HEK293 (cell line): ENCODE results near the gene ID1.

ENCODE experiments used
- BCL11B ChIP-seq: fragments of 450-650 bp; formaldehyde crosslinking; IDR thresholded peaks from 2 replicates; pipeline ENCODE4 v1.5.1; 2016; ENCODE audit warnings: low read depth, missing biosample characterization, missing genetic modification characterization
- EGR2 ChIP-seq: fragments of 450-650 bp; formaldehyde crosslinking; IDR thresholded peaks from 2 replicates; pipeline ENCODE4 v1.5.1; 2016; ENCODE audit warnings: low read depth, missing biosample characterization, missing genetic modification characterization
- GLI4 ChIP-seq: fragments of 450-650 bp; formaldehyde crosslinking; IDR thresholded peaks from 2 replicates; pipeline ENCODE4 v1.5.1; 2016; ENCODE audit warnings: missing biosample characterization, missing genetic modification characterization
- GLIS1 ChIP-seq: fragments of 450-650 bp; formaldehyde crosslinking; IDR thresholded peaks from 2 replicates; pipeline ENCODE4 v1.5.1; 2016; ENCODE audit warnings: missing biosample characterization, missing genetic modification characterization
- HOXC10 ChIP-seq: sonication (generic); formaldehyde crosslinking; IDR thresholded peaks from 2 replicates; pipeline ENCODE4 v1.8.1; 2023; ENCODE audit warnings: mild to moderate bottlenecking, missing genetic modification reagents
- KLF1 ChIP-seq: fragments of 450-650 bp; formaldehyde crosslinking; IDR thresholded peaks from 2 replicates; pipeline ENCODE4 v1.5.1; 2016; ENCODE audit warnings: missing biosample characterization, missing genetic modification characterization
- SCRT1 ChIP-seq: fragments of 450-650 bp; formaldehyde crosslinking; IDR thresholded peaks from 2 replicates; pipeline ENCODE4 v1.5.1; 2016; ENCODE audit warnings: missing biosample characterization, missing genetic modification characterization, borderline replicate concordance
- SCRT2 ChIP-seq: fragments of 450-650 bp; formaldehyde crosslinking; IDR thresholded peaks from 2 replicates; pipeline ENCODE4 v1.5.1; 2016; ENCODE audit warnings: missing biosample characterization, missing genetic modification characterization
- WT1 ChIP-seq: fragments of 450-650 bp; formaldehyde crosslinking; IDR thresholded peaks from 2 replicates; pipeline ENCODE4 v1.5.1; 2016; ENCODE audit warnings: missing biosample characterization, missing genetic modification characterization
- YY2 ChIP-seq: fragments of 450-650 bp; formaldehyde crosslinking; IDR thresholded peaks from 2 replicates; pipeline ENCODE4 v1.5.1; 2016; ENCODE audit warnings: missing biosample characterization, missing genetic modification characterization
- ZBTB11 ChIP-seq: fragments of 450-650 bp; formaldehyde crosslinking; conservative IDR thresholded peaks from 2 replicates; pipeline ENCODE4 v1.5.1; 2016; ENCODE audit warnings: low read depth, missing biosample characterization, missing genetic modification characterization
- ZBTB17 ChIP-seq: fragments of 450-650 bp; formaldehyde crosslinking; IDR thresholded peaks from 2 replicates; pipeline ENCODE4 v1.5.1; 2016; ENCODE audit warnings: missing biosample characterization, missing genetic modification characterization
- ZBTB20 ChIP-seq: fragments of 450-650 bp; formaldehyde crosslinking; IDR thresholded peaks from 2 replicates; pipeline ENCODE4 v1.5.1; 2016; ENCODE audit warnings: missing biosample characterization, missing genetic modification characterization
- ZBTB7A ChIP-seq: fragments of 450-650 bp; formaldehyde crosslinking; IDR thresholded peaks from 2 replicates; pipeline ENCODE4 v1.5.1; 2016; ENCODE audit warnings: low read depth, missing biosample characterization, missing genetic modification characterization
- ZFHX2 ChIP-seq: fragments of 450-650 bp; formaldehyde crosslinking; conservative IDR thresholded peaks from 2 replicates; pipeline ENCODE4 v1.5.1; 2016; ENCODE audit warnings: missing biosample characterization, missing genetic modification characterization
- ZIC2 ChIP-seq: fragments of 450-650 bp; formaldehyde crosslinking; IDR thresholded peaks from 2 replicates; pipeline ENCODE4 v1.5.1; 2016; ENCODE audit warnings: missing biosample characterization, missing genetic modification characterization
- ZNF114 ChIP-seq: fragments of 450-650 bp; formaldehyde crosslinking; IDR thresholded peaks from 2 replicates; pipeline ENCODE4 v1.5.0; 2017; ENCODE audit warnings: missing biosample characterization, missing genetic modification characterization
- ZNF138 ChIP-seq: fragments of 450-650 bp; formaldehyde crosslinking; IDR thresholded peaks from 2 replicates; pipeline ENCODE4 v1.5.1; 2016; ENCODE audit warnings: missing biosample characterization, missing genetic modification characterization, borderline replicate concordance
- ZNF391 ChIP-seq: fragments of 450-650 bp; formaldehyde crosslinking; IDR thresholded peaks from 2 replicates; pipeline ENCODE4 v1.5.1; 2016; ENCODE audit warnings: low read depth, missing biosample characterization, missing genetic modification characterization, borderline replicate concordance
- ZNF501 ChIP-seq: fragments of 450-650 bp; formaldehyde crosslinking; IDR thresholded peaks from 2 replicates; pipeline ENCODE4 v1.5.1; 2016; ENCODE audit warnings: missing biosample characterization, missing genetic modification characterization
- ZNF513 ChIP-seq: fragments of 450-650 bp; IDR thresholded peaks from 2 replicates; pipeline ENCODE4 v1.5.1; 2018; ENCODE audit warnings: missing biosample characterization, missing genetic modification characterization
- ZNF600 ChIP-seq: fragments of 450-650 bp; formaldehyde crosslinking; IDR thresholded peaks from 2 replicates; pipeline ENCODE4 v1.5.1; 2016; ENCODE audit warnings: missing biosample characterization, missing genetic modification characterization
- ZNF704 ChIP-seq: fragments of 450-650 bp; formaldehyde crosslinking; IDR thresholded peaks from 2 replicates; pipeline ENCODE4 v1.5.1; 2016; ENCODE audit warnings: missing biosample characterization, missing genetic modification characterization
- ZNF776 ChIP-seq: fragments of 450-650 bp; formaldehyde crosslinking; IDR thresholded peaks from 2 replicates; pipeline ENCODE4 v1.5.0; 2017; ENCODE audit warnings: missing biosample characterization, missing genetic modification characterization, borderline replicate concordance
- ZNF792 ChIP-seq: fragments of 450-650 bp; formaldehyde crosslinking; IDR thresholded peaks from 2 replicates; pipeline ENCODE4 v1.5.1; 2016; ENCODE audit warnings: missing biosample characterization, missing genetic modification characterization
- ZSCAN5A ChIP-seq: fragments of 450-650 bp; formaldehyde crosslinking; IDR thresholded peaks from 2 replicates; pipeline ENCODE4 v1.5.1; 2016; ENCODE audit warnings: missing biosample characterization, missing genetic modification characterization
- ZXDB ChIP-seq: fragments of 450-650 bp; formaldehyde crosslinking; IDR thresholded peaks from 2 replicates; pipeline ENCODE4 v1.5.1; 2016; ENCODE audit warnings: missing biosample characterization, missing genetic modification characterization
- TF ChIP-seq, protein P1 (sequence below): fragments of 450-650 bp; formaldehyde crosslinking; IDR thresholded peaks from 2 replicates; pipeline ENCODE4 v1.5.1; 2016; ENCODE audit warnings: missing biosample characterization, missing genetic modification characterization
- TF ChIP-seq, protein P2 (sequence below): fragments of 450-650 bp; formaldehyde crosslinking; IDR thresholded peaks from 2 replicates; pipeline ENCODE4 v1.5.1; 2016; ENCODE audit warnings: missing biosample characterization, missing genetic modification characterization, low read depth

ID1 gene

GRCh38 chr20:31566658-31567379 lies 38.3 kb upstream of the ID1 start (continued):
- TF ChIP-seq, protein P1, sequence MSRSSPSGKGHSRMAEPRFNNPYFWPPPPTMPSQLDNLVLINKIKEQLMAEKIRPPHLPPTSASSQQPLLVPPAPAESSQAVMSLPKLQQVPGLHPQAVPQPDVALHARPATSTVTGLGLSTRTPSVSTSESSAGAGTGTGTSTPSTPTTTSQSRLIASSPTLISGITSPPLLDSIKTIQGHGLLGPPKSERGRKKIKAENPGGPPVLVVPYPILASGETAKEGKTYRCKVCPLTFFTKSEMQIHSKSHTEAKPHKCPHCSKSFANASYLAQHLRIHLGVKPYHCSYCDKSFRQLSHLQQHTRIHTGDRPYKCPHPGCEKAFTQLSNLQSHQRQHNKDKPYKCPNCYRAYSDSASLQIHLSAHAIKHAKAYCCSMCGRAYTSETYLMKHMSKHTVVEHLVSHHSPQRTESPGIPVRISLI (tag by site-specific recombination), result no peak
- no peak for TF ChIP-seq ZNF513
- TF ChIP-seq ZFHX2 (tag by site-specific recombination), result peak; percentile 86
- no peak for TF ChIP-seq ZNF600 (tag by site-specific recombination)
- TF ChIP-seq SCRT2 (tag by site-specific recombination), result peak; percentile 94
- peak; percentile 73; the same call in 1 of the 2 replicates for TF ChIP-seq SCRT1 (tag by site-specific recombination)
- TF ChIP-seq, protein P2, sequence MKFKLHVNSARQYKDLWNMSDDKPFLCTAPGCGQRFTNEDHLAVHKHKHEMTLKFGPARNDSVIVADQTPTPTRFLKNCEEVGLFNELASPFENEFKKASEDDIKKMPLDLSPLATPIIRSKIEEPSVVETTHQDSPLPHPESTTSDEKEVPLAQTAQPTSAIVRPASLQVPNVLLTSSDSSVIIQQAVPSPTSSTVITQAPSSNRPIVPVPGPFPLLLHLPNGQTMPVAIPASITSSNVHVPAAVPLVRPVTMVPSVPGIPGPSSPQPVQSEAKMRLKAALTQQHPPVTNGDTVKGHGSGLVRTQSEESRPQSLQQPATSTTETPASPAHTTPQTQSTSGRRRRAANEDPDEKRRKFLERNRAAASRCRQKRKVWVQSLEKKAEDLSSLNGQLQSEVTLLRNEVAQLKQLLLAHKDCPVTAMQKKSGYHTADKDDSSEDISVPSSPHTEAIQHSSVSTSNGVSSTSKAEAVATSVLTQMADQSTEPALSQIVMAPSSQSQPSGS (tag by site-specific recombination), result no peak
- no peak for TF ChIP-seq YY2 (tag by site-specific recombination)
- no peak for TF ChIP-seq BCL11B (tag by site-specific recombination)
- TF ChIP-seq ZBTB7A (tag by site-specific recombination), result no peak
- TF ChIP-seq ZBTB11 (tag by site-specific recombination), result no peak
- peak; percentile 93 for TF ChIP-seq KLF1 (tag by site-specific recombination)
- TF ChIP-seq GLI4 (tag by site-specific recombination), result no peak
- no peak for TF ChIP-seq ZNF138 (tag by site-specific recombination)
- TF ChIP-seq ZNF776, result no peak
- no peak for TF ChIP-seq ZNF114
- peak; percentile 91 for TF ChIP-seq EGR2 (tag by site-specific recombination)
- no peak for TF ChIP-seq ZNF792 (tag by site-specific recombination)
- TF ChIP-seq ZIC2 (tag by site-specific recombination), result no peak
- peak; percentile 93 for TF ChIP-seq GLIS1 (tag by site-specific recombination)
- TF ChIP-seq ZBTB17 (tag by site-specific recombination), result no peak
- TF ChIP-seq ZNF391 (tag by site-specific recombination), result no peak
- TF ChIP-seq ZBTB20 (tag by site-specific recombination), result no peak
- TF ChIP-seq ZXDB (tag by site-specific recombination), result no peak
- no peak for TF ChIP-seq ZNF704 (tag by site-specific recombination)
- no peak for TF ChIP-seq ZNF501 (tag by site-specific recombination)
- TF ChIP-seq HOXC10, result no peak
- no peak for TF ChIP-seq ZSCAN5A
- TF ChIP-seq WT1 (tag by site-specific recombination), result no peak
